HepG2 (cell line): ENCODE measurements around the gene DLX6. TPM values are rescaled to one million over a fixed set of nuclear protein-coding genes. Genes with fewer than 3 reads are reported as not detected.

Experiments used
- ATAC-seq: fragments of 200-7000 bp; cut with Tn5 transposase; 3 replicates; pipeline ENCODE4 v1.9.1; 2020; ENCODE audit warnings: mild to moderate bottlenecking, moderate library complexity
- BruUV-seq: library from RNA; stranded (reverse); fragments of 400-500 nt; replicated peaks from 2 replicates; lab custom pipeline; 2021; lab: Mats Ljungman, UMichigan
- CTCF ChIA-PET: fragments of 300-600 bp; formaldehyde crosslinking; extraction: SDS; loops from one replicate; lab custom pipeline; 2021; ENCODE audit warnings: low total read pairs, inconsistent platforms, low intra/inter-chr PET ratio; lab: Yijun Ruan, JAX
- POLR2A ChIA-PET: fragments of 350-600 bp; sonication (Branson Sonifier 250); formaldehyde crosslinking; loops from one replicate; lab custom pipeline; 2020; ENCODE audit warnings: antibody characterized with exemption, inconsistent platforms; lab: Yijun Ruan, JAX
- DNase-seq: peaks from one replicate; pipeline ENCODE4 v3.0.0-alpha.2; 2015; ENCODE audit warnings: low spot score
- FAIRE-seq: peaks from 3 replicates; lab custom pipeline; 2011; peaks lifted over from hg19 to GRCh38; lab: Jason Lieb, UNC
- H2AFZ ChIP-seq: one replicate; pipeline ENCODE4 v1.6.1; 2011; ENCODE audit warnings: low read length, inconsistent platforms
- H3K27ac ChIP-seq: fragments of 300-600 bp; 3 replicates; pipeline ENCODE4 v1.8.0; 2011; ENCODE audit warnings: mixed run types, mild to moderate bottlenecking, mixed read lengths, low read length, inconsistent platforms; ENCODE audit not compliant: insufficient read depth; ENCODE audit errors: extremely low read length
- H3K27me3 ChIP-seq, 2 experiments: fragments of 200-600 bp in 1 of 2; 2 replicates in 1 of 2; 3 replicates in 1 of 2; pipeline versions ENCODE4 v1.6.0 to v1.8.0; 2011; ENCODE audit warnings: low read length in 2 of 2, mild to moderate bottlenecking in 2 of 2, moderate library complexity in 2 of 2, inconsistent platforms in 1 of 2; ENCODE audit not compliant: insufficient read depth in 2 of 2, control insufficient read depth in 1 of 2
- H3K36me3 ChIP-seq, 2 experiments: fragments of 200-600 bp in 1 of 2; replicated peaks in 1 of 2; 2 replicates in 1 of 2; 3 replicates in 1 of 2; pipeline versions ENCODE4 v1.5.1 to v1.8.0; 2011; ENCODE audit warnings: low read length in 2 of 2, inconsistent platforms in 1 of 2; ENCODE audit not compliant: insufficient read depth in 2 of 2, control insufficient read depth in 1 of 2
- H3K4me1 ChIP-seq: 2 replicates; pipeline ENCODE4 v1.5.1; 2012; ENCODE audit warnings: low read length, inconsistent platforms; ENCODE audit not compliant: insufficient read depth
- H3K4me2 ChIP-seq: 2 replicates; pipeline ENCODE4 v1.6.0; 2011; ENCODE audit warnings: low read depth, low read length, inconsistent platforms
- H3K4me3 ChIP-seq, 3 experiments: fragments of 200-600 bp in 1 of 3; sonication (generic), shearing (Covaris generic) in 1 of 3; replicated peaks in 1 of 3; 2 replicates each; pipeline ENCODE4 v1.5.1; 2011 to 2016; ENCODE audit warnings: low read length in 3 of 3, inconsistent platforms in 2 of 3, low read depth in 2 of 3, mild to moderate bottlenecking in 2 of 3, control low read depth in 1 of 3, mixed read lengths in 1 of 3; ENCODE audit not compliant: insufficient read depth in 1 of 3
- H3K79me2 ChIP-seq: one replicate; pipeline ENCODE4 v1.6.1; 2011; ENCODE audit warnings: low read length, inconsistent platforms; ENCODE audit not compliant: insufficient read depth
- H3K9ac ChIP-seq: 2 replicates; pipeline ENCODE4 v1.6.0; 2011; ENCODE audit warnings: mild to moderate bottlenecking, low read depth, low read length, inconsistent platforms; ENCODE audit not compliant: insufficient read depth
- H3K9me3 ChIP-seq: 2 replicates; pipeline ENCODE4 v1.5.1; 2012; ENCODE audit warnings: mild to moderate bottlenecking, low read length
- H4K20me1 ChIP-seq: 2 replicates; pipeline ENCODE4 v1.6.0; 2011; ENCODE audit warnings: inconsistent platforms, mild to moderate bottlenecking, low read length, moderate library complexity; ENCODE audit not compliant: insufficient read depth
- CBX1 ChIP-seq: IDR thresholded peaks from one replicate; pipeline ENCODE4 v1.6.1; 2016; ENCODE audit warnings: antibody characterized with exemption, low read depth
- HMG20A ChIP-seq: IDR thresholded peaks from 2 replicates; pipeline ENCODE4 v1.6.1; 2016; ENCODE audit warnings: borderline replicate concordance
- NBN ChIP-seq: fragments of 450-650 bp; conservative IDR thresholded peaks from 2 replicates; pipeline ENCODE4 v1.6.1; 2017
- POLR2G ChIP-seq: fragments of 200-400 bp; formaldehyde crosslinking; IDR thresholded peaks from 2 replicates; pipeline ENCODE4 v1.6.1; 2018; ENCODE audit warnings: mild to moderate bottlenecking, low read depth, low read length, moderate library complexity
- RAD51 ChIP-seq: fragments of 450-650 bp; IDR thresholded peaks from 2 replicates; pipeline ENCODE4 v1.6.1; 2016; ENCODE audit warnings: borderline replicate concordance
- SRY ChIP-seq: sonication (generic); formaldehyde crosslinking; IDR thresholded peaks from 2 replicates; pipeline ENCODE4 v1.8.0; 2022; ENCODE audit warnings: mild to moderate bottlenecking, missing genetic modification reagents
- TERF1 ChIP-seq: sonication (generic); formaldehyde crosslinking; IDR thresholded peaks from 2 replicates; pipeline ENCODE4 v1.8.0; 2022; ENCODE audit warnings: mild to moderate bottlenecking, missing genetic modification reagents, moderate library complexity
- TFAP4 ChIP-seq: sonication (generic); IDR thresholded peaks from 2 replicates; pipeline ENCODE4 v1.6.1; 2016; ENCODE audit warnings: low read depth, borderline replicate concordance
- U2AF2 ChIP-seq: fragments of 200-400 bp; formaldehyde crosslinking; IDR thresholded peaks from 2 replicates; pipeline ENCODE4 v1.6.1; 2017; ENCODE audit warnings: low read depth, mild to moderate bottlenecking, low read length
- WIZ ChIP-seq: sonication (generic); formaldehyde crosslinking; IDR thresholded peaks from 2 replicates; pipeline ENCODE4 v1.5.1; 2020; ENCODE audit warnings: mild to moderate bottlenecking, missing genetic modification reagents
- ZFY ChIP-seq: sonication (generic); formaldehyde crosslinking; IDR thresholded peaks from 2 replicates; pipeline ENCODE4 v1.4.0; 2020; ENCODE audit warnings: missing genetic modification reagents
- ZKSCAN8 ChIP-seq: IDR thresholded peaks from 2 replicates; pipeline ENCODE4 v1.6.1; 2016; ENCODE audit warnings: borderline replicate concordance, missing genetic modification reagents, missing compliant biosample characterization
- ZNF10 ChIP-seq: sonication (generic); formaldehyde crosslinking; IDR thresholded peaks from 2 replicates; pipeline ENCODE4 v1.4.0; 2020; ENCODE audit warnings: mild to moderate bottlenecking, low read depth, missing genetic modification reagents, borderline replicate concordance
- ZNF484 ChIP-seq: sonication (generic); formaldehyde crosslinking; IDR thresholded peaks from 2 replicates; pipeline ENCODE4 v1.5.1; 2020; ENCODE audit warnings: mild to moderate bottlenecking, low read depth, missing genetic modification reagents, borderline replicate concordance
- ZNF572 ChIP-seq: sonication (generic); formaldehyde crosslinking; IDR thresholded peaks from 2 replicates; pipeline ENCODE4 v1.5.1; 2020; ENCODE audit warnings: mild to moderate bottlenecking, missing genetic modification reagents
- ZNF775 ChIP-seq: sonication (generic); formaldehyde crosslinking; IDR thresholded peaks from 2 replicates; pipeline ENCODE4 v1.4.0; 2020; ENCODE audit warnings: missing genetic modification reagents, mild to moderate bottlenecking, moderate library complexity, borderline replicate concordance
- WGBS: methylation state at CpG from one replicate; pipeline ENCODE4 v1.1.6; 2017; ENCODE audit warnings: low lambda C conversion rate; 5-methylcytosine and 5-hydroxymethylcytosine counted together
- in situ Hi-C: cut with HindIII; loops from 2 replicates; pipeline ENCODE4 v1.10.0; 2017; ENCODE audit warnings: low pct_unique_long_range_greater_than_20kb; ENCODE audit not compliant: extremely low pct_ligation_motif_present
- intact Hi-C: fragments of 100-400 bp; cut with micrococcal nuclease; formaldehyde crosslinking; loops from one replicate; pipeline ENCODE4 v1.10.0; 2022; ENCODE audit not compliant: unreplicated experiment
- polyA plus RNA-seq, 8 experiments: library from polyadenylated mRNA; depleted of rRNA in 3 of 8; stranded (reverse) in 7 of 8; unstranded in 1 of 8; fragments of >200 nt; fragmentation: Illumina TruSeq in 4 of 8; extraction: Trizol in 4 of 8; gene quantifications; 2 replicates each; pipeline versions ENCODE4 v1.2.1 to v1.2.3, GENCODE V29; 2011 to 2016; ENCODE audit warnings: low read depth in 4 of 8, missing spikeins in 1 of 8, mixed read lengths in 1 of 8; ENCODE audit not compliant: insufficient read depth in 1 of 8
- total RNA-seq, 5 experiments: library from RNA; depleted of rRNA; stranded (reverse); fragments of >200 nt; fragmentation: Illumina TruSeq; extraction: Trizol; gene quantifications; 2 replicates each; pipeline ENCODE4 v1.2.3, GENCODE V29; 2016; ENCODE audit warnings: low read depth in 1 of 5

DLX6 gene
- total and polyA plus RNA-seq, 2 of the 13 experiments (the other 11 are each of a cell fraction or from before 2014, with no cell fraction given) = 3.5 to 5.5 TPM

GRCh38 chr7:97009753-97010732 lies 4.7 kb downstream of the DLX6 start (continued):
- TF ChIP-seq TERF1 (CRISPR knock-in tag) (no peak), ZNF10 (no peak)

GRCh38 chr7:97011104-97011503 lies 5.8 kb downstream of the DLX6 start:
- Histone ChIP-seq H2AFZ (no peak overlapping the region), H3K4me1 (peaks cover 42% of the 10 kb centered on the region), H4K20me1 (no peaks in the 10 kb centered on the region), H3K36me3 (peaks cover 7 to 8% of the 10 kb centered on the region in 2 experiments; a peak in 4 of 5 replicates), H3K27ac (no peak overlapping the region), H3K27me3 (no peaks in the 10 kb centered on the region), H3K9ac (no peak overlapping the region), H3K79me2 (peaks cover 6% of the 10 kb centered on the region), H3K9me3 (no peaks in the 10 kb centered on the region), H3K4me3 (no peak overlapping the region), H3K4me2 (no peak overlapping the region)
- FAIRE-seq (no peak), DNase-seq (no peak), ATAC-seq (no peak)
- POLR2A ChIA-PET = no interaction called here
- in situ Hi-C loops = loop anchor here (25.0 kb wide), 1 partner anchor 699 kb away; the partner anchor contains the start of gene SLC25A13
- WGBS = 86% methylated on average over 1 of the region's 1 CpG
- intact Hi-C loops = no loop called here
- TF ChIP-seq U2AF2 (no peak), WIZ (no peak), HMG20A (CRISPR knock-in tag) (no peak), ZNF572 (CRISPR knock-in tag) (no peak), POLR2G (no peak), NBN (no peak), CBX1 (no peak), TFAP4 (no peak), ZFY (CRISPR knock-in tag) (no peak), RAD51 (no peak), ZKSCAN8 (CRISPR knock-in tag) (no peak), SRY (CRISPR knock-in tag) (no peak), ZNF775 (CRISPR knock-in tag) (no peak), ZNF484 (CRISPR knock-in tag) (no peak)
- CTCF ChIA-PET = no interaction called here
- no TSS peak for BruUV-seq
